ENCODE data around the gene PPME1.

- TF ChIP-seq SUZ12 (IDR thresholded peaks at IDR 0.05; ENCODE audit: extremely low read depth, insufficient read depth, insufficient read length) (no peak), YY1 (IDR thresholded peaks at IDR 0.05; ENCODE audit: insufficient read depth, insufficient read length) (no peak)
These were observed 107.7 kb downstream of the PPME1 start for GRCh38 chr11:74278721-74279161.

All from NT2/D1 (cell line).